OCI-LY3 (cell line): Measurements from ENCODE around the gene PITPNC1.

Experiments
- CTCF ChIP-seq: fragments of 200-600, 300-600 bp; sonication (generic); IDR thresholded peaks from 2 replicates; pipeline ENCODE4 v1.5.1; 2014; ENCODE audit warnings: antibody characterized with exemption, low read length, low read depth
- EZH2phosphoT487 ChIP-seq: fragments of 200-600 bp; shearing (Covaris generic); IDR thresholded peaks from 2 replicates; pipeline ENCODE4 v1.6.1; 2018; ENCODE audit warnings: antibody characterized with exemption, mixed run types, low read depth

GRCh38 chr17:67658265-67658664, 281.2 kb downstream of the PITPNC1 start:
- no peak for TF ChIP-seq CTCF
- TF ChIP-seq EZH2phosphoT487: no peak
